Muscle of leg (tissue), 11 donors: ENCODE data around the gene SLC38A6. TPM values are rescaled to one million over a fixed set of nuclear protein-coding genes. Genes with fewer than 3 reads are reported as not detected.

Experiments used
- DNase-seq: peaks from one replicate; pipeline ENCODE4 v3.0.0; 2013
- H3K27ac ChIP-seq: one replicate; pipeline ENCODE4 v1.5.1; 2013; ENCODE audit warnings: mild to moderate bottlenecking, low read length, control low read depth
- H3K27me3 ChIP-seq: one replicate; pipeline ENCODE4 v1.6.1; 2013; ENCODE audit warnings: low read length; ENCODE audit not compliant: control insufficient read depth, insufficient read depth
- H3K36me3 ChIP-seq: one replicate; pipeline ENCODE4 v1.6.1; 2013; ENCODE audit warnings: low read length; ENCODE audit not compliant: control insufficient read depth, insufficient read depth
- H3K4me1 ChIP-seq: one replicate; pipeline ENCODE4 v1.6.1; 2013; ENCODE audit warnings: low read length; ENCODE audit not compliant: control insufficient read depth, insufficient read depth
- H3K4me3 ChIP-seq: one replicate; pipeline ENCODE4 v1.5.1; 2013; ENCODE audit warnings: low read length, control low read depth
- H3K9me3 ChIP-seq: replicated peaks from 2 replicates; pipeline ENCODE4 v1.6.1; 2013; ENCODE audit warnings: low read depth, low read length; ENCODE audit not compliant: control insufficient read depth
- WGBS: methylation state at CpG from one replicate; pipeline ENCODE4 v1.1.5; 2013; ENCODE audit warnings: missing lambda C conversion rate; ENCODE audit not compliant: insufficient coverage; 5-methylcytosine and 5-hydroxymethylcytosine counted together
- polyA plus RNA-seq, 8 donors: library from polyadenylated mRNA; unstranded; fragments of 120-200 nt; gene quantifications; one replicate each; pipeline versions ENCODE4 v1.2.1 to v1.2.3, GENCODE V29; 2013; ENCODE audit warnings: inconsistent platforms in 1 of 8, low replicate concordance in 1 of 8; ENCODE audit not compliant: insufficient read length in 8 of 8, insufficient read depth in 1 of 8
- total RNA-seq: library from RNA; stranded (reverse); fragments of 120-200 nt; gene quantifications from one replicate; pipeline ENCODE4 v1.2.4, GENCODE V29; 2013

The SLC38A6 gene
- total and polyA plus RNA-seq, 9 donors: 10.1 to 20.0 (median 13.0) TPM

GRCh38 chr14:61098721-61099120, 117.7 kb downstream of the SLC38A6 start:
- peak overlapping the region; percentile 31 for H3K27ac ChIP-seq
- H3K27me3 ChIP-seq: no peaks in the 10 kb centered on the region
- H3K4me1 ChIP-seq: peaks cover 28% of the 10 kb centered on the region
- H3K9me3 ChIP-seq: peaks cover 5% of the 10 kb centered on the region
- H3K36me3 ChIP-seq: no peaks in the 10 kb centered on the region
- DNase-seq: no peak
- no peak overlapping the region for H3K4me3 ChIP-seq

DNA sequence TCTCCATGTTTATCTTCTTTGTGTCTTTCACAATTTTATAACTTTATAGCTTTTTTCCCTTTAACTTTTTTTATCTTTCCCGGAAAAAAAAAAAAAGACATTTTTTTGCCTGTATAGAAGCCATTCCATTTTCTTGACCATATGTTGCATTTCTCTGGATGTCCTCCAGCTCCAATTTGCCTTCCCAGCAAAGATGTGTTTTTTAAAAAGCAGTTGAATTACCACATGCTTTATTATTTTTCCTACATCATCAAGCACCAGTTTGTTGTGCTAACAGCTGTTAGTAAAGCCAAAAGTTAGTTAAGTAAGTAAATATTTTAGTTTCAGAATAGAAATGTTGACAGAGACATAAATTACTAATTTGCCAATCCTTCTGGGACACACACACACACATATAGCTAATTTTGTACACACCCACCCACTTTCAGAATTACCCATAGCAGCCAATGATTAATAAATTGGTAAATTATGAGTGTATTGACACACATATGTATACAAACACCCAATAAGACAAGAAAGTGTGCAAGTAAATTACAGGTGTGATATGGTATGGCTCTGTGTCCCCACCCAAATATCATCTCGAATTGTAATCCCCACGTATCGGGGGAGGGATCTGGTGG, 118.3 kb downstream of the SLC38A6 start:
- DNase-seq: peak; percentile 93
- Histone ChIP-seq H3K27ac (peak overlapping the region; percentile 31), H3K4me3 (no peak overlapping the region), H3K4me1 (peaks cover 34% of the 10 kb centered on the region), H3K36me3 (no peaks in the 10 kb centered on the region), H3K27me3 (no peaks in the 10 kb centered on the region), H3K9me3 (peaks cover 5% of the 10 kb centered on the region)
- no CpG with 5 or more reads among the region's 4 CpGs for WGBS

GRCh38 chr14:61101803-61102548, 120.9 kb downstream of the SLC38A6 start:
- Histone ChIP-seq H3K36me3 (no peaks in the 10 kb centered on the region), H3K27ac (peak overlapping the region; percentile 78), H3K27me3 (no peaks in the 10 kb centered on the region), H3K4me1 (peaks cover 44% of the 10 kb centered on the region), H3K4me3 (no peak overlapping the region), H3K9me3 (peaks cover 5% of the 10 kb centered on the region)
- WGBS: 25% methylated on average over 1 of the region's 4 CpGs
- DNase-seq: peak; percentile 83

Other genes starting within 250 kb of the SLC38A6 start
- 102 TPM for gene MNAT1, start 246.5 kb upstream of the SLC38A6 start, total RNA-seq
- 10 to 100 TPM; 43.7 to 53.3 (median 49.0) TPM for gene MNAT1, start 246.5 kb upstream of the SLC38A6 start, polyA plus RNA-seq
- gene TRMT5, start 166 bp upstream of the SLC38A6 start, total RNA-seq: 23.3 TPM
- 10 to 100 TPM; 14.5 to 21.5 (median 18.7) TPM for gene TRMT5, start 166 bp upstream of the SLC38A6 start, polyA plus RNA-seq